Activated CD4-positive, alpha-beta memory T cell treated with anti-CD3 and anti-CD28 coated beads, Interleukin-2, amount 10 ng/mL, durations not matched to agents 7 days and 5 days (primary cell): ENCODE measurements around the gene SCMH1. TPM values are rescaled to one million over a fixed set of nuclear protein-coding genes. Genes with fewer than 3 reads are reported as not detected.
"Not testable (repeated sequence)": the region's sequence is repeated elsewhere in the genome, so short reads cannot be mapped to it uniquely, and the experiment has no call there.

Source experiments
- CTCF ChIA-PET: fragments of 350-600 bp; sonication (Branson Sonifier 250); formaldehyde crosslinking; loops from one replicate; lab custom pipeline; 2021; ENCODE audit warnings: antibody characterized with exemption, inconsistent platforms; lab: Charles Lee
- POLR2A ChIA-PET: fragments of 350-600 bp; sonication (Branson Sonifier 250); formaldehyde crosslinking; loops from one replicate; lab custom pipeline; 2021; ENCODE audit warnings: antibody characterized with exemption; lab: Charles Lee
- DNase-seq: peaks from one replicate; pipeline ENCODE4 v3.0.0-alpha.2; 2020
- H3K27ac Mint-ChIP-seq: one replicate; pipeline ENCODE4 v1.8.0; 2021; ENCODE audit warnings: mild to moderate bottlenecking, mixed read lengths
- H3K27me3 Mint-ChIP-seq: one replicate; pipeline ENCODE4 v1.8.0; 2021; ENCODE audit warnings: mixed read lengths
- H3K36me3 Mint-ChIP-seq: one replicate; pipeline ENCODE4 v1.8.0; 2021; ENCODE audit warnings: low read depth, mixed read lengths
- H3K4me1 Mint-ChIP-seq: one replicate; pipeline ENCODE4 v1.8.0; 2021; ENCODE audit warnings: mixed read lengths
- H3K4me3 Mint-ChIP-seq: one replicate; pipeline ENCODE4 v1.8.0; 2021; ENCODE audit warnings: mild to moderate bottlenecking, mixed read lengths
- H3K9me3 Mint-ChIP-seq: one replicate; pipeline ENCODE4 v1.8.0; 2021; ENCODE audit warnings: mixed read lengths
- total RNA-seq, 2 experiments: library from RNA; stranded (reverse); gene quantifications; one replicate each; pipeline ENCODE4 v1.2.3, GENCODE V29; 2021

SCMH1 gene
- total RNA-seq, 2 experiments from 2014 or later: 20.1 to 20.2 TPM

DNA sequence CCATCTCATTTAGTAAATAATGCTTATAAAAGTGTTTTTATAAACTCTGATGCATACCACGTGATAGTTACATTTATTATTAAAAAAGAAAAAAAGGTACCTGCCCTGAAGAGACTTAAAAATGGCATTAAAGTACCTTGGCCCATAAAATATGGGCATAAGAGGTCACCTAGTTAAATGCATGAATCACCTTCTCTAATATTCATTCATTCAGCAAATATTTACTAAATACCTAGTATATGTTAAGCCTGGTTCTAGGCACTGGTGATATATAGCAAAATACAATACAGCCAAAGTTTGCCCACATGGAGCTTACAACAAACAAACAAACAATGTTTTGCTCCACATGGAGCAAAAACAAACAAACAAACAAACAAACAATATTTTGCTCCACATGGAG, 87.0 kb downstream of the SCMH1 start:
- no peak for DNase-seq
- Mint-ChIP-seq H3K9me3 (no peaks in the 10 kb centered on the region), H3K4me3 (no peak overlapping the region), H3K4me1 (no peaks in the 10 kb centered on the region), H3K36me3 (peaks cover 5% of the 10 kb centered on the region), H3K27ac (no peak overlapping the region), H3K27me3 (no peaks in the 10 kb centered on the region)
- ChIA-PET CTCF (no interaction called here), POLR2A (no interaction called here)

DNA sequence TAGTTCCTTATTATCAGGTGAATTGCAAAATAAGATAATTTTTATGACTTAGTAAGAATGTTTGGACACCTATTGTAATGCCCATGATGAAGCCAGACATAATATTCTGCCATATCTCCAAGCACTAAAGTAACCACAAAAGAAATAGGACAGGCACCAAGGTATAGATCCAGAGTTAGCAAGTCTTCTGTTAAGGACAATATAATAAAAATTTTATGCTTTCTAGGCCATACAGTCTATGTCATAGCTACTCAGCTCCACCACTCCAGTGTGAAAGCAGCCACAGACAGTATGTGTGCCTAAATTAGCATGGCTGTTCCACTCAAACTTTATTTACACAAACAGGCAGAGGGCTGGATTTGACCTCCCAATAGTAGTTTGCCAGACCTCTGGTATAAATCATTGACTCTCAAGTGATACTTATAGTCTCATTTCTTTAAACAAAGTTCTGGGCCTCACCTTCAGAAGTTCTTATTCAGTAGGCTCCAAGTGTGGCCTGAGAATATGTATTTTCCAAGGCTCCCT, 88.3 kb downstream of the SCMH1 start:
- Mint-ChIP-seq H3K36me3 (peaks cover 13% of the 10 kb centered on the region), H3K27me3 (no peaks in the 10 kb centered on the region), H3K9me3 (no peaks in the 10 kb centered on the region), H3K4me3 (no peak overlapping the region), H3K4me1 (no peaks in the 10 kb centered on the region), H3K27ac (no peak overlapping the region)
- POLR2A ChIA-PET: no interaction called here
- CTCF ChIA-PET: no interaction called here
- DNase-seq: no peak

DNA sequence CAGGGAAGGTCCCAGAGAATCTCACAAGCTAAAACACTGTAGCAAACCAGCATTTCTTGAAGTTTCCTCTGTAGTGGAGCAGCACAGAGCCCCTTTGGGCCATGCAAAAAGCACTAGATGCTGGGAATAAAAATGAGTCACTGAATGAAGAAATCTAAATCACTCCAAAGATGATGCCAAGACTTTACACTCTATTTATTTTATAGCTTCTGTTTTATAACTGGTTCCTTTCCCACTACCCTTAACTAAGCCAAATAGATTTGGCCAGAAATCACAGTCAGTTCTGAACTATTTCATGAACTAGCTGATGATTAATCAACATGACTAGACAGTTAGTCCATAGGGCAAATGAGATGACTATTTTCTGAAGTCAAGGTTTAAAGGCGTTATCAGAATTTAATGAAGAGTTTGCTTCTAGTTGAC, 89.5 kb downstream of the SCMH1 start:
- H3K27ac Mint-ChIP-seq: no peak overlapping the region
- H3K36me3 Mint-ChIP-seq: peaks cover 14% of the 10 kb centered on the region
- ChIA-PET POLR2A (no interaction called here), CTCF (no interaction called here)
- no peaks in the 10 kb centered on the region for H3K4me1 Mint-ChIP-seq
- no peaks in the 10 kb centered on the region for H3K27me3 Mint-ChIP-seq
- H3K9me3 Mint-ChIP-seq: no peaks in the 10 kb centered on the region
- no peak for DNase-seq
- H3K4me3 Mint-ChIP-seq: no peak overlapping the region

DNA sequence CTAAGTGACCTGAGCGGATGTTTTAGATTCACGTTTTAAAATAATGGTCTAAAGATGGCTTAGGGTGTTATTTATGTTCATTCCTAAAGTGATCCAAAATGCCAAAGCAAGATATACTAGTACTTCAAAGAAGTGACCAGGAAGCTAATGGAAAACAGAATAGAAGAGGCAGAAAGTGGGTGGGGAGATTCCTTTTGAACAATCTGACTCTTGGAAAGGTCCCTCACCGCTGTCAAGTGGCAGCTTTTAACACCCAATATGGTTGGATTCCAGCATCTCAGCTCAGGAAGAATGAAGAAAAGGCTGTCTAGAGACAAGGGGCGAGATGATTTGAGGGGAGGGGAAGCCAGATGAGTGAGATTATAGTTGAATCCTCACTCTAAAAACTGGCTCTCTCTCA, 90.3 kb downstream of the SCMH1 start:
- Mint-ChIP-seq H3K4me3 (no peak overlapping the region), H3K4me1 (no peaks in the 10 kb centered on the region), H3K36me3 (peaks cover 14% of the 10 kb centered on the region), H3K27me3 (no peaks in the 10 kb centered on the region), H3K9me3 (no peaks in the 10 kb centered on the region), H3K27ac (no peak overlapping the region)
- ChIA-PET CTCF (no interaction called here), POLR2A (no interaction called here)
- DNase-seq: no peak

DNA sequence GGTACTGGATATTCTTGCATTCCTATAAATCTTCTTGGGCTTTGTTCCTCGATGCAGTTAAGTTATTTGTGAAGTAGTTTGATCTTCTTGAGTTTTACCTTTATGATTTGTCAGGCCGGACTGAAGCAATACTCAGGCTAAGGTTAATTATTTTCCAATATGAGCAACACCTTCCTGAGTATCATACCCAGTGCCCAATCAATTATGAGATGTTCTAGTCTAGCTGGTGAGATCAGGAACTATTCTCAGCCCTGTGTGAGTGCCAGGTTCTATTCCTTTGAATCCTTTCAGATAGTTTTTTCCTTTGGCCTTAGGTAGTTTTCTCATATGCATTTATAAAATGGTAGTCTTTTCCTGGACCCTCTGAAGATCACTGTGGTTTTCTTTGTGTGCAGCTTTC, 92.5 kb downstream of the SCMH1 start:
- CTCF ChIA-PET: interaction anchor here (0.6 kb wide), 1 partner anchor 618 kb away, joined by 3 read pairs; no protein-coding TSS in a partner anchor
- H3K27ac Mint-ChIP-seq: no peak overlapping the region
- H3K36me3 Mint-ChIP-seq: peaks cover 12% of the 10 kb centered on the region
- no peak overlapping the region for H3K4me3 Mint-ChIP-seq
- POLR2A ChIA-PET: no interaction called here
- H3K27me3 Mint-ChIP-seq: no peaks in the 10 kb centered on the region
- no peaks in the 10 kb centered on the region for H3K9me3 Mint-ChIP-seq
- no peak for DNase-seq
- no peaks in the 10 kb centered on the region for H3K4me1 Mint-ChIP-seq

DNA sequence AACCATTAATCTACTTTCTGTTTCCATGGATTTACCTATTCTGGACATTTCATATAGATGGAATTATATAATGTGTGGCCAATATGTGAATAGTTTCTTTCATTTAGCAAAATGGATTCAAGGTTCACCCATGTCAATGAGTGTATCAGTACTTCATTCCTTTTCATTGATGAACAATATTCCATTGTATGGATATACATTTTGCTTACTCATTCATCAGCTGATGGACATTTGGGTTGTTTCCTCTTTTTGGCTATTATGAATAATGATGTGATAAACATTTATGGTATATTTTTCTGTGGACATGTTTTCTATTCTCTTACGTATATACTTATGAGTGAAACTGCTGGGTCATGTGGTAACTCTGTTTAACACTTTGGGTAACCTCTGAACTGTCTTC, 97.8 kb downstream of the SCMH1 start:
- Mint-ChIP-seq H3K36me3 (peaks cover 29% of the 10 kb centered on the region), H3K27me3 (no peaks in the 10 kb centered on the region)
- POLR2A ChIA-PET: no interaction called here

DNA sequence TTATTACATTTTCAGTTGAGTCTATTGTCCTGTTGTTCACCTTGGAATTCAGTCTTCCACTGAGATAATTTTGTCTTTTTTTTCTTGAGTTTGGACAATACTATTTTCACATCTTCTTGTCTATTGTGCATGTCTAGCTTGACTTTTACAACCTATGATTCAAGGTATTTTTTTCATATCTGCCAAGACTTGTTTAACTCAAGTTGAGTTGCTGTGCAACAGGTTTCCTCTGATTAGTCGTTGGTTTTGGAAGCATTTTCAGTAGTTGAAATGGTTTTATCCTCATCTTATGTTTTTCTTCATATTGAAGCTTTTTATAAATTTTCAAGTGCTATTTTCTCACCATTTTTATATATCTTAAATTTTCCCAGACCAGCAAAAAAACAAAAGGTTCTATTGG, 103.6 kb downstream of the SCMH1 start:
- Mint-ChIP-seq H3K4me3 (no peak overlapping the region), H3K9me3 (peaks cover 3% of the 10 kb centered on the region), H3K27me3 (no peaks in the 10 kb centered on the region), H3K27ac (no peak overlapping the region), H3K4me1 (no peaks in the 10 kb centered on the region), H3K36me3 (peaks cover 52% of the 10 kb centered on the region)
- POLR2A ChIA-PET: no interaction called here
- CTCF ChIA-PET: no interaction called here
- no peak for DNase-seq

More for the DNA sequence above, 97.8 kb downstream of the SCMH1 start:
- CTCF ChIA-PET: no interaction called here
- H3K9me3 Mint-ChIP-seq: peaks cover 3% of the 10 kb centered on the region
- H3K4me1 Mint-ChIP-seq: no peaks in the 10 kb centered on the region
- DNase-seq: no peak
- H3K4me3 Mint-ChIP-seq: no peak overlapping the region
- H3K27ac Mint-ChIP-seq: no peak overlapping the region

DNA sequence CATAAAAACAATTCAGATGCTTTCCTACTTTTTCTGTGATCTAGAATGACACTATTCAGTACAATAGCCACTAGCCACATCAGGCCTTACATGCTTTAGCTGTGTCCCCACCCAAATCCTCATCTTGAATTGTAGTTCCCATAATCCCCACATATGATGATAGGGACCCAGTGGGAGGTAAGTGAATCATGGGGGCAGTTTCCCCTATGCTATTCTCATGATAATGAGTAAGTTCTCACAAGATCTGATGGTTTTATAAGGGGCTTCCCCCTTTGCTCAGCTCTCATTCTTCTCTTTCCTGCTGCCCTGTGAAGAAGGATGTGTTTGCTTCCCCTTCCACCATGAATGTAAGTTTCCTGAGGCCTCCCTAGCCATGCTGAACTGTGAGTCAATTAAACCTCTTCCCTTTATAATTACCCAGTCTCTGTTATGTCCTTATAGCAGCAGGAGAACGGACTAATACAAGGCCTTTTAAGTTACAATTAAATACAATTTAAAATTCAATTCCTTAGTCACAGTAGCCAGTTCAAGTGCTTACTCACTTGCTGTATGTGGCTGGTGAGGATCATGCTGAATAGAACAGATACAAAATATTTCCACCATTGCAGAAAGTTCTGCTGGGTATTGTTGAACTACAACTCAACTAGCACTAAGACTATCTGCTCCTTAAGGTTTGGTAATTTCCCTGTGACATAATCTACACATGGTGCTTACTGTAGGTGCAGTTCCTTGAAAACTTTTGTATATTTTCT, 106.7 kb downstream of the SCMH1 start:
- Mint-ChIP-seq H3K36me3 (peaks cover 56% of the 10 kb centered on the region), H3K27me3 (no peaks in the 10 kb centered on the region), H3K4me3 (no peak overlapping the region), H3K27ac (no peak overlapping the region), H3K4me1 (no peaks in the 10 kb centered on the region), H3K9me3 (peaks cover 7% of the 10 kb centered on the region)
- no peak for DNase-seq
- POLR2A ChIA-PET: no interaction called here
- CTCF ChIA-PET: no interaction called here

DNA sequence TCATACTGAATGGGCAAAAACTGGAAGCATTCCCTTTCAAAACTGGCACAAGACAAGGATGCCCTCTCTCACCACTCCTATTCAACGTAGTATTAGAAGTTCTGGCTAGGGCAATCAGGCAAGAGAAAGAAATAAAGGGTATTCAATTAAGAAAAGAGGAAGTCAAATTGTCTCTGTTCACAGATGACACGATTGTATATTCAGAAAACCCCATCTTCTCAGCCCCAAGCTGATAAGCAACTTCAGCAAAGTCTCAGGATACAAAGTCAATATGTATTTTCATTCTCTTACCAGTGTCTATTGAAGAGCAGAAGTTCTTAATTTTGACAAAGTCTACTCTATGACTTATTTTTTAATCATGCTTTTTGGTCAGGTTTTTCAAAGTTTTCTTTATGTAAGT, 107.8 kb downstream of the SCMH1 start:
- H3K27ac Mint-ChIP-seq, CTCF ChIA-PET, DNase-seq, H3K27me3 Mint-ChIP-seq, H3K4me1 Mint-ChIP-seq, POLR2A ChIA-PET, H3K4me3 Mint-ChIP-seq, H3K9me3 Mint-ChIP-seq: not testable (repeated sequence)
- H3K36me3 Mint-ChIP-seq: peaks cover 50% of the 10 kb centered on the region

DNA sequence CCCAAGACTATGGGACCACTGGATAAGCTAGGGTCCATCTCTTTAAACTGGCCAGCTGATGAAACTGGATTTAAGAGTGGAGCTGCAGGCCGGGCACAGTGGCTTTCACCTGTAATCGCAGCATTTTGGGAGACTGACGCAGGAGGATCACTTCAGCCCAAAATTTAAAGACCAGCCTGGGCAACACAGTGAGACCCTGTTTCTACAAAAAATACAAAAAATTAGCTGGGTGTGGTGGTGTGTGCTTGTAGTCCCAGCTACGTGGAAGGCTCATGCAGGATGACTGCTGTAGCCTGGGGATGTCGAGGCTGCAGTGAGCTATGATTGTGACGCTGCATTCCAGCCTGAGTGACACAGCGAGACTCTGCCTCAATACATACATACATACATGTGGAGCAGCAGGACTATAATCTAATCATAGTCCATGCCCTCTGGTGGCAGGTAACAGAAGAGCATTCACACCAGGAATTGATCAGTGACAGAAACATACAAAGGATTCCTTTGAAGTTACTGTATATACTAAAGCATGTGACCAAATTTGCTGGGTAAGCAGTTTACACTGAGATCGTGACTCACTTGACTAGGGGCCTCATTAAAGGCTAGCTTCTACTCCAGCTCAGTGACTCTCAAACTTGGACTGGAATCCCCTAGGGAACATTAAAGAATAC, 119.1 kb downstream of the SCMH1 start:
- H3K36me3 Mint-ChIP-seq: no peaks in the 10 kb centered on the region
- H3K27me3 Mint-ChIP-seq: no peaks in the 10 kb centered on the region
- no peak overlapping the region for H3K27ac Mint-ChIP-seq
- POLR2A ChIA-PET: interaction anchor here (0.8 kb wide), 1 partner anchor 143 kb away, joined by 3 read pairs; no protein-coding TSS in a partner anchor
- no peaks in the 10 kb centered on the region for H3K9me3 Mint-ChIP-seq
- H3K4me1 Mint-ChIP-seq: no peaks in the 10 kb centered on the region
- DNase-seq: no peak
- H3K4me3 Mint-ChIP-seq: no peak overlapping the region
- CTCF ChIA-PET: interaction anchor here (1.1 kb wide), 1 partner anchor 37 kb away, joined by 5 read pairs; no protein-coding TSS in a partner anchor

DNA sequence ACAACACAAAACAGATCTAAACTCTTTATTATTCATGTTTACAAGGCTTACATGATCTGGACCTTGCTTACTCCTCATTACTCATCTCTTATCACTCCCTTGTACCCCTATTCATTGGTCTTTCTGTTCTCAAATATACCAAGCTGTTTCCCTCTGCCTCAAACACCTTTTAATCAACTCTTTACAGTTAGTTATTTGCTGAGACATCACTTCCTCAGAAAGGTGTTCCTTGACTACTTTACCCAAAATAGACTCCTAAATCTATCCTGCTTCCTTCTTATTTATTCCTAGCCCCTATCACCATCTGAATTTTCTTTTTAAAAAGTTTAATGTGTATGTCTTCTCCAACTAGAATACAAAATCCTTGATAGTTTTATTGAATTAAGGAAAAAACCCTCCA, 120.0 kb downstream of the SCMH1 start:
- CTCF ChIA-PET: no interaction called here
- no peaks in the 10 kb centered on the region for H3K9me3 Mint-ChIP-seq
- H3K27me3 Mint-ChIP-seq: no peaks in the 10 kb centered on the region
- DNase-seq: no peak
- no peak overlapping the region for H3K4me3 Mint-ChIP-seq
- no peaks in the 10 kb centered on the region for H3K36me3 Mint-ChIP-seq
- POLR2A ChIA-PET: no interaction called here
- H3K27ac Mint-ChIP-seq: no peak overlapping the region
- no peaks in the 10 kb centered on the region for H3K4me1 Mint-ChIP-seq

DNA sequence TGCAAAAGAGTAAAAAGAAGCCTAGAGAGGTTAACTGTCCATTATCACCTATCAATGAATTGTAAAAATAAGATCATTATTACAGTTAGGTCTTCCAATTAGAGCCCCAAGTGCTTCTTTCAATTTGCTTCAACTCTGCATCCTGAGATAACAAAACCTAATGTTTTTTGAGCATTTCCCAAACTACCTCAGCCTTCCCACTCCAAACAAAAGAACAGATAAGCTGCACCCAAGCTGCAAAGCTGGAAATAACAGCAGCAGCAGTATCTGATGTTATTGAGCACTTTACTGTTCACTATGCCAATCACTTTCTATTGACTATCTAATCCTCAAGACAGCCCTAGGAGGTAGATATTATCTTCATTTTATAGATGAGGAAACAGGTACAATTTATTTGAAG, 123.5 kb downstream of the SCMH1 start:
- no peaks in the 10 kb centered on the region for H3K9me3 Mint-ChIP-seq
- POLR2A ChIA-PET: no interaction called here
- peaks cover 5% of the 10 kb centered on the region for H3K36me3 Mint-ChIP-seq
- H3K27me3 Mint-ChIP-seq: no peaks in the 10 kb centered on the region
- DNase-seq: no peak
- no peak overlapping the region for H3K27ac Mint-ChIP-seq
- H3K4me1 Mint-ChIP-seq: no peaks in the 10 kb centered on the region
- H3K4me3 Mint-ChIP-seq: no peak overlapping the region
- CTCF ChIA-PET: interaction anchor here (0.6 kb wide), 1 partner anchor 25 kb away, joined by 4 read pairs; no protein-coding TSS in a partner anchor

DNA sequence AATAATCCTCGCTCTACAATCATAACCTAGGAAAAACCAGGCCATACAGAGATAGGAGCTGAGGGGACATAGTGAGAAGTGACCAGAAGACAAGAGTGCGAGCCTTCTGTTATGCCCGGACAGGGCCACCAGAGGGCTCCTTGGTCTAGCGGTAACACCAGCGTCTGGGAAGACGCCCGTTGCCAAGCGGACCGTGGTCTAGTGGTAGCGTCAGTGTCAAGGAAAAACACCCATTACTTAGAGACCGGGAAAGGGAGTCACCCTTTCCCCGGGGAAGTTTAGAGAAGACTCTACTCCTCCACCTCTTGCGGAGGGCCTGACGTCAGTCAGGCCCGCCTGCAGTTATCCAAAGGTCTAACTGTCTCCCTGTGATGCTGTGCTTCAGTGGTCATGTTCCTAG, 124.9 kb downstream of the SCMH1 start:
- H3K27ac Mint-ChIP-seq, H3K4me3 Mint-ChIP-seq, H3K36me3 Mint-ChIP-seq, H3K27me3 Mint-ChIP-seq, H3K4me1 Mint-ChIP-seq, DNase-seq, CTCF ChIA-PET, POLR2A ChIA-PET, H3K9me3 Mint-ChIP-seq: not testable (repeated sequence)
